Liver (tissue), 9 donors: Measurements from ENCODE around the gene MMS19. TPM values are rescaled to one million over a fixed set of nuclear protein-coding genes. Genes with fewer than 3 reads are reported as not detected.

Experiments
- DNase-seq: peaks from one replicate; pipeline ENCODE4 v3.0.0-alpha.2; 2017; ENCODE audit warnings: low spot score
- H3K27ac ChIP-seq, 2 donors: one replicate each; pipeline ENCODE4 v1.7.0; 2013; ENCODE audit warnings: inconsistent platforms in 2 of 2, low read length in 2 of 2, control low read depth in 1 of 2, low read depth in 1 of 2, mild to moderate bottlenecking in 1 of 2
- H3K27me3 ChIP-seq, 4 donors: one replicate each; pipeline versions ENCODE4 v1.6.1 to v1.7.0; 2013; ENCODE audit warnings: low read length in 3 of 4, inconsistent platforms in 1 of 4, mild to moderate bottlenecking in 1 of 4, moderate library complexity in 1 of 4; ENCODE audit not compliant: control insufficient read depth in 4 of 4, insufficient read depth in 4 of 4
- H3K36me3 ChIP-seq, 4 donors: one replicate each; pipeline versions ENCODE4 v1.6.1 to v1.7.0; 2013; ENCODE audit warnings: low read length in 3 of 4, mild to moderate bottlenecking in 3 of 4, low read depth in 1 of 4, moderate library complexity in 1 of 4; ENCODE audit not compliant: control insufficient read depth in 4 of 4, insufficient read depth in 3 of 4
- H3K4me1 ChIP-seq, 4 donors: one replicate each; pipeline versions ENCODE4 v1.6.1 to v1.7.0; 2013; ENCODE audit warnings: low read length in 3 of 4, mild to moderate bottlenecking in 3 of 4, moderate library complexity in 1 of 4; ENCODE audit not compliant: control insufficient read depth in 4 of 4, insufficient read depth in 4 of 4
- H3K4me3 ChIP-seq, 3 donors: one replicate each; pipeline versions ENCODE4 v1.6.1 to v1.7.0; 2013; ENCODE audit warnings: low read length in 3 of 3, control low read depth in 1 of 3, low read depth in 1 of 3, mild to moderate bottlenecking in 1 of 3
- H3K9ac ChIP-seq, 2 donors: one replicate each; pipeline ENCODE4 v1.7.0; 2013; ENCODE audit warnings: low read length in 2 of 2, mild to moderate bottlenecking in 2 of 2, moderate library complexity in 2 of 2, control low read depth in 1 of 2, low read depth in 1 of 2
- H3K9me3 ChIP-seq, 4 donors: one replicate each; pipeline versions ENCODE4 v1.6.1 to v1.7.0; 2013; ENCODE audit warnings: low read length in 3 of 4; ENCODE audit not compliant: control insufficient read depth in 4 of 4
- FOXA2 ChIP-seq: IDR thresholded peaks from 2 replicates; pipeline ENCODE4 v1.6.1; 2016; ENCODE audit warnings: antibody characterized with exemption
- GABPA ChIP-seq, 2 donors: IDR thresholded peaks in 1 of 2; conservative IDR thresholded peaks in 1 of 2; 2 replicates each; pipeline ENCODE4 v1.6.1; 2016; ENCODE audit warnings: antibody characterized with exemption in 2 of 2, mild to moderate bottlenecking in 1 of 2, moderate library complexity in 1 of 2
- HNF4G ChIP-seq: IDR thresholded peaks from 2 replicates; pipeline ENCODE4 v1.6.1; 2016; ENCODE audit warnings: antibody characterized with exemption
- JUND ChIP-seq, 2 donors: IDR thresholded peaks; 2 replicates each; pipeline ENCODE4 v1.6.1; 2016; ENCODE audit warnings: antibody characterized with exemption in 2 of 2
- NR2F2 ChIP-seq: IDR thresholded peaks from 2 replicates; pipeline ENCODE4 v1.6.1; 2016; ENCODE audit warnings: antibody characterized with exemption
- RXRA ChIP-seq, 2 donors: IDR thresholded peaks; 2 replicates each; pipeline ENCODE4 v1.6.1; 2017 to 2018; ENCODE audit warnings: antibody characterized with exemption in 2 of 2, mild to moderate bottlenecking in 1 of 2
- SP1 ChIP-seq: IDR thresholded peaks from 2 replicates; pipeline ENCODE4 v1.6.1; 2018; ENCODE audit warnings: antibody characterized with exemption, mild to moderate bottlenecking
- TAF1 ChIP-seq: conservative IDR thresholded peaks from 2 replicates; pipeline ENCODE4 v1.6.1; 2016; ENCODE audit warnings: antibody characterized with exemption, mild to moderate bottlenecking
- YY1 ChIP-seq: IDR thresholded peaks from 2 replicates; pipeline ENCODE4 v1.6.1; 2016; ENCODE audit warnings: antibody characterized with exemption, mild to moderate bottlenecking
- WGBS: extraction: QIAGEN DNeasy Blood & Tissue Kit; methylation state at CpG from one replicate; pipeline ENCODE4 v1.1.7; 2013; 5-methylcytosine and 5-hydroxymethylcytosine counted together
- polyA plus RNA-seq, 2 donors: library from polyadenylated mRNA; stranded (reverse) in 1 of 2; unstranded in 1 of 2; fragments of 200-250 nt in 1 of 2; fragments of >200 nt in 1 of 2; fragmentation: Nextera tagmentation in 1 of 2; extraction: Ambion mirVana in 1 of 2; gene quantifications; one replicate each; pipeline versions ENCODE4 v1.2.1 to v1.2.3, GENCODE V29; 2013 to 2015
- total RNA-seq, 2 donors: library from RNA; depleted of rRNA; stranded (reverse); fragments of >200 nt; gene quantifications; one replicate each; pipeline ENCODE4 v1.2.3, GENCODE V29; 2014
- TF ChIP-seq, protein P1 (sequence below): IDR thresholded peaks from 2 replicates; pipeline ENCODE4 v1.6.1; 2016; ENCODE audit warnings: antibody characterized with exemption, mild to moderate bottlenecking
- TF ChIP-seq, protein P2 (sequence below): IDR thresholded peaks from 2 replicates; pipeline ENCODE4 v1.6.1; 2016; ENCODE audit warnings: antibody characterized with exemption
- TF ChIP-seq, protein P3 (sequence below): IDR thresholded peaks from 2 replicates; pipeline ENCODE4 v1.6.1; 2016; ENCODE audit warnings: antibody characterized with exemption
- TF ChIP-seq, protein P4 (sequence below): IDR thresholded peaks from 2 replicates; pipeline ENCODE4 v1.6.1; 2016; ENCODE audit warnings: antibody characterized with exemption
- donor health status: healthy.
- donor health status: healthy.
- donor health status: healthy.
- donor health status: healthy.
- donor health status: healthy.

Gene MMS19
- total and polyA plus RNA-seq, 4 donors, result 15.0 to 29.1 (median 24.1) TPM

DNA sequence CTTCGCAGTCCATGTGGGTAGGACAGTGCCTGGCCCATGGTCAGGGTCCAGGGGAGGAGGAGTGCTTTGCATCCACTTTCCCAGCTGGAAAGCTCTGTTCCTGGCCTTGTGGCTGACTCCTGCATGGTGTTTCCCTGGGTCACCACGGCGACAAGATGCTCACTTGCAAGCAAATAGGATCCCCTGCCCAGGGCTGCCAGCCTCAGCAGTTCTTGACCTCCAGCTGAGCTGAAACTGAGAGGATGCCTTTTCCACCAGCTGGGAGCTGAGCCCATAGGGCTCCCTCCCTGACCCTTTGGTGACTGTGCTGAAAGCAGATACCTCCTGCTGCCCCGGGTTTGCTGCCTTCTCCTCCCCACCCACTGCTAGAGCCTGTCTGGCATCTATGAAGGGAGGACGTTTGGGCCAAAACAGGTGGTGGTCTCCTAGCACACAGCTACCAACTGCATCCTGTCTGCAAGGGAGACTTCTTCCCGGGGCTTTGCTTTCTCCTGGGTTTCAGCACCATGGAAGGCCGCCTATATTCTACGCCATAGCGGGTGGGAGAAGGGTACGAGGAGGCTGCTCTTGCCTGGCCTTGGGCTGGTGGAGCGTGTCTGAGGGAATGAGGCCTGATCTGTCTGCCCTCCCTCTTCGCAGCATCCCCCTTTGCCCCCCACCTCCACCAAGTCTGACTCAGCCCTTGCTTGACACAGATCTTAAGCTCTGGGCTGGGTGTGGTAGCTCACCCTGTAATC is 34.9 kb upstream of the MMS19 start:
- TF ChIP-seq HNF4G (no peak), RXRA (IDR thresholded peaks at IDR 0.05) (no peak), SP1 (no peak), NR2F2 (no peak), GABPA (IDR thresholded peaks at IDR 0.05 in 1 of 2, conservative IDR thresholded peaks at IDR 0.05 in 1 of 2) (no peak), JUND (IDR thresholded peaks at IDR 0.05) (no peak)
- TF ChIP-seq, protein P1, sequence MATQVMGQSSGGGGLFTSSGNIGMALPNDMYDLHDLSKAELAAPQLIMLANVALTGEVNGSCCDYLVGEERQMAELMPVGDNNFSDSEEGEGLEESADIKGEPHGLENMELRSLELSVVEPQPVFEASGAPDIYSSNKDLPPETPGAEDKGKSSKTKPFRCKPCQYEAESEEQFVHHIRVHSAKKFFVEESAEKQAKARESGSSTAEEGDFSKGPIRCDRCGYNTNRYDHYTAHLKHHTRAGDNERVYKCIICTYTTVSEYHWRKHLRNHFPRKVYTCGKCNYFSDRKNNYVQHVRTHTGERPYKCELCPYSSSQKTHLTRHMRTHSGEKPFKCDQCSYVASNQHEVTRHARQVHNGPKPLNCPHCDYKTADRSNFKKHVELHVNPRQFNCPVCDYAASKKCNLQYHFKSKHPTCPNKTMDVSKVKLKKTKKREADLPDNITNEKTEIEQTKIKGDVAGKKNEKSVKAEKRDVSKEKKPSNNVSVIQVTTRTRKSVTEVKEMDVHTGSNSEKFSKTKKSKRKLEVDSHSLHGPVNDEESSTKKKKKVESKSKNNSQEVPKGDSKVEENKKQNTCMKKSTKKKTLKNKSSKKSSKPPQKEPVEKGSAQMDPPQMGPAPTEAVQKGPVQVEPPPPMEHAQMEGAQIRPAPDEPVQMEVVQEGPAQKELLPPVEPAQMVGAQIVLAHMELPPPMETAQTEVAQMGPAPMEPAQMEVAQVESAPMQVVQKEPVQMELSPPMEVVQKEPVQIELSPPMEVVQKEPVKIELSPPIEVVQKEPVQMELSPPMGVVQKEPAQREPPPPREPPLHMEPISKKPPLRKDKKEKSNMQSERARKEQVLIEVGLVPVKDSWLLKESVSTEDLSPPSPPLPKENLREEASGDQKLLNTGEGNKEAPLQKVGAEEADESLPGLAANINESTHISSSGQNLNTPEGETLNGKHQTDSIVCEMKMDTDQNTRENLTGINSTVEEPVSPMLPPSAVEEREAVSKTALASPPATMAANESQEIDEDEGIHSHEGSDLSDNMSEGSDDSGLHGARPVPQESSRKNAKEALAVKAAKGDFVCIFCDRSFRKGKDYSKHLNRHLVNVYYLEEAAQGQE, result no peak
- TF ChIP-seq, protein P2, sequence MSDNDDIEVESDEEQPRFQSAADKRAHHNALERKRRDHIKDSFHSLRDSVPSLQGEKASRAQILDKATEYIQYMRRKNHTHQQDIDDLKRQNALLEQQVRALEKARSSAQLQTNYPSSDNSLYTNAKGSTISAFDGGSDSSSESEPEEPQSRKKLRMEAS, result no peak
- TF ChIP-seq, protein P3, sequence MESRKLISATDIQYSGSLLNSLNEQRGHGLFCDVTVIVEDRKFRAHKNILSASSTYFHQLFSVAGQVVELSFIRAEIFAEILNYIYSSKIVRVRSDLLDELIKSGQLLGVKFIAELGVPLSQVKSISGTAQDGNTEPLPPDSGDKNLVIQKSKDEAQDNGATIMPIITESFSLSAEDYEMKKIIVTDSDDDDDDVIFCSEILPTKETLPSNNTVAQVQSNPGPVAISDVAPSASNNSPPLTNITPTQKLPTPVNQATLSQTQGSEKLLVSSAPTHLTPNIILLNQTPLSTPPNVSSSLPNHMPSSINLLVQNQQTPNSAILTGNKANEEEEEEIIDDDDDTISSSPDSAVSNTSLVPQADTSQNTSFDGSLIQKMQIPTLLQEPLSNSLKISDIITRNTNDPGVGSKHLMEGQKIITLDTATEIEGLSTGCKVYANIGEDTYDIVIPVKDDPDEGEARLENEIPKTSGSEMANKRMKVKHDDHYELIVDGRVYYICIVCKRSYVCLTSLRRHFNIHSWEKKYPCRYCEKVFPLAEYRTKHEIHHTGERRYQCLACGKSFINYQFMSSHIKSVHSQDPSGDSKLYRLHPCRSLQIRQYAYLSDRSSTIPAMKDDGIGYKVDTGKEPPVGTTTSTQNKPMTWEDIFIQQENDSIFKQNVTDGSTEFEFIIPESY, result no peak
- TF ChIP-seq, protein P4, sequence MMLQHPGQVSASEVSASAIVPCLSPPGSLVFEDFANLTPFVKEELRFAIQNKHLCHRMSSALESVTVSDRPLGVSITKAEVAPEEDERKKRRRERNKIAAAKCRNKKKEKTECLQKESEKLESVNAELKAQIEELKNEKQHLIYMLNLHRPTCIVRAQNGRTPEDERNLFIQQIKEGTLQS, result no peak
- no peaks in the 10 kb centered on the region for H3K9me3 ChIP-seq
- H3K4me3 ChIP-seq, result no peak overlapping the region
- 86% methylated on average over 12 of the region's 12 CpGs for WGBS
- no peak overlapping the region for H3K27ac ChIP-seq
- H3K9ac ChIP-seq, result no peak overlapping the region
- H3K4me1 ChIP-seq, result no peaks in the 10 kb centered on the region
- H3K36me3 ChIP-seq, result no peaks in the 10 kb centered on the region
- DNase-seq, result no peak
- H3K27me3 ChIP-seq, result no peaks in the 10 kb centered on the region

DNA sequence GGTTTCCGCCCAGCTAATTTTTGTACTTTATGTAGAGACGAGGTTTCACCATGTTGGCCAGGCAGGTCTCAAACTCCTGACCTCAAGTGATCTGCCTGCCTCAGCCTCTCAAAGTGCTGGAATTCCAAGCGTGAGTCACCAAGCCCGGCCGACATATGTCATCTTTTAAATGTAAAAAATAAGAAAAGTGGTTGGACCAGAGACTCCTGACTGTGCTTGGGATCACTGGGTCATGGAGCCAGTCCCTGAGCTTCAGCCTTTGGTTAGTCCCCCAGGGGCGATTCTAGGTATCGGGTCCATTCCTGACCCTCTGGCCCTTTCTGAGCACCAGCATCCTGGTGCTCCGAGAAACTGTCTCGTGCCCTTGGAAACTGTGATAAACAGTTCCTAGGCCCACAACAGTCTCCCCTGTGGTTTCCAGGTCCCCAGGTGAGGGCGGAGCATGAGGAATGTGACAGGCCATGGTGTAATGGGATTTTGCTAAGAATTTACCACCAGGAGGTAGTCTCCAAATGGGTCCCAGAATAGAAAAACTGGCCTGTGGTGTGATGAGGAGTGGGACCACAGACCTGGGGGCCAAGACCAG is 33.3 kb upstream of the MMS19 start:
- DNase-seq, result no peak
- no peak overlapping the region for H3K27ac ChIP-seq
- H3K9me3 ChIP-seq, result no peaks in the 10 kb centered on the region
- 96% methylated on average over 10 of the region's 10 CpGs for WGBS
- H3K36me3 ChIP-seq, result no peaks in the 10 kb centered on the region
- H3K27me3 ChIP-seq, result no peaks in the 10 kb centered on the region
- no peak overlapping the region for H3K4me3 ChIP-seq
- H3K9ac ChIP-seq, result no peak overlapping the region
- H3K4me1 ChIP-seq, result no peaks in the 10 kb centered on the region
- TF ChIP-seq NR2F2 (no peak), JUND (IDR thresholded peaks at IDR 0.05) (no peak), YY1 (no peak), RXRA (IDR thresholded peaks at IDR 0.05) (no peak), TAF1 (no peak), HNF4G (no peak), SP1 (no peak), FOXA2 (no peak)
- TF ChIP-seq, protein P3, result no peak
